ENCODE measurements around the gene CFAP157. TPM values are rescaled to one million over a fixed set of nuclear protein-coding genes. Genes with fewer than 3 reads are reported as not detected.

The CFAP157 gene
- total RNA-seq, 8 experiments from 2014 or later, result 0.87 to 9.0 (median 1.9) TPM

DNA sequence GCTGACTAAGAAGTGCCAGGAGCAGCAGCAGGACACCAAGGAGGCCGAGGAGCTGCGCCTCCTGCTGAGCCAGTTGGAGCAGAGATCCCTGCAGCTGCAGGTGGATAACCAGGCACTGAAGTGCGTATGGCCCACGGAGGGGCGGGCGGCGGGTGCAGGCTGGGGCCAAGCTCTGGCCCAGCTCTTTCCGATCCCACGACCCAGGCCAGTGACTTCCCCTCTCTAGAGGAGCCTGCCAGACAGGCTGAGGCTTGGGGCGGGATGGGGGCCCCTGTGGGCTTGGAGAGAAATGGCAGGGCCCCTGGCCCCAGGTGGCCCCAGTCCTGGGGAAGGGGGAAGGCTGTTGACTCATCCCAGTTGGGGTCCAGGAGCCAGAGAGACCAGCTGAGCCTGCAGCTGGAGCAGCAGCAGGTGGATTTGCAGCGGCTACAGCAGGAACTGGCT lies 5.1 kb downstream of the CFAP157 start:
- Histone ChIP-seq H3K4me1 (replicated peaks in 1 of 2) (peaks cover 22 to 26% of the 10 kb centered on the region in 2 donors), H3K4me3 (no peak overlapping the region), H3K27ac (no peak overlapping the region)
- in situ Hi-C loops (cut with MboI; ENCODE audit: low pct_unique_long_range_greater_than_20kb in 2 of 9, low sequenced_read_pairs in 9 of 9, unreplicated experiment in 9 of 9), result loop anchor here in 1 of 9 experiments (10.0 kb wide), 1 partner anchor 117 kb away; no protein-coding TSS in a partner anchor
- 40 to 100% (median 100%) methylated on average over 1 of the region's 11 CpGs; no CpG with 5 or more reads in 7 of the 10 experiments for WGBS, 10 experiments
- no peak for ATAC-seq (replicated peaks in 6 of 8)

DNA sequence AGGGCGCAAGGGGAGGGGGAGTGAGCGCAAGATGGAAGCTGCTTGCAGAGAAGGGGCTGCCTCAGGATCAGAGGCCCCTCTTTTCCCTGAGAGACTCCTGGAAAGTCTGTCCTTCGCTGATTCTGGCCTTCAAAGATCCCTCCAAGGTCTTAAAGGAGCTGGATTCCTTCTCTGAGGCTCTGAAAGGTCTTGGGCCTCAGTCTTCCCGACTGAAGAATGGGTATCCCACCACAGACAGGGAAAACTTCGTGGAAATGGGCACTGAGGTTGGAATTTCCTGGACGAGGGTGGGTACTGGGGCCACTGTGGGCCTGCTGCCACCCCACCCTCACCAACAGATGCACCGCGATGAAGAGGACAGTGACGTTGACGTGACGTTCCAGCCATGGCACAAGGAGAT lies 5.6 kb downstream of the CFAP157 start:
- ATAC-seq (replicated peaks in 6 of 8), result no peak
- peaks cover 20 to 23% of the 10 kb centered on the region in 2 donors for H3K4me1 ChIP-seq (replicated peaks in 1 of 2)
- no peak overlapping the region for H3K4me3 ChIP-seq
- WGBS, 10 experiments, result 17 to 100% (median 67%) methylated on average over 1 to 5 of the region's 11 CpGs; no CpG with 5 or more reads in 5 of the 10 experiments
- no peak overlapping the region for H3K27ac ChIP-seq
- in situ Hi-C loops (cut with MboI; ENCODE audit: low pct_unique_long_range_greater_than_20kb in 2 of 9, low sequenced_read_pairs in 9 of 9, unreplicated experiment in 9 of 9), result loop anchor here in 1 of 9 experiments (10.0 kb wide), 1 partner anchor 118 kb away; no protein-coding TSS in a partner anchor

- ATAC-seq (replicated peaks in 6 of 8), result no peak
- in situ Hi-C loops (cut with MboI; ENCODE audit: low pct_unique_long_range_greater_than_20kb in 2 of 9, low sequenced_read_pairs in 9 of 9, unreplicated experiment in 9 of 9), result loop anchor here in 1 of 9 experiments (10.0 kb wide), 1 partner anchor 118 kb away; no protein-coding TSS in a partner anchor
- WGBS, 10 experiments, result no CpG with 5 or more reads among the region's 10 CpGs
- Histone ChIP-seq H3K4me1 (replicated peaks in 1 of 2) (peaks cover 20 to 23% of the 10 kb centered on the region in 2 donors), H3K27ac (no peak overlapping the region), H3K4me3 (no peak overlapping the region)
Measured at GRCh38 chr9:127712867-127713266, 6.1 kb downstream of the CFAP157 start.

- no peak overlapping the region for H3K27ac ChIP-seq
- in situ Hi-C loops (cut with MboI; ENCODE audit: low pct_unique_long_range_greater_than_20kb in 2 of 9, low sequenced_read_pairs in 9 of 9, unreplicated experiment in 9 of 9), result loop anchor here in 1 of 9 experiments (10.0 kb wide), 1 partner anchor 119 kb away; no protein-coding TSS in a partner anchor
- H3K4me3 ChIP-seq, result peak overlapping the region; percentile 53 to 86 (median 68)
- 50 to 100% methylated on average over 2 of the region's 19 CpGs; no CpG with 5 or more reads in 8 of the 10 experiments for WGBS, 10 experiments
- H3K4me1 ChIP-seq (replicated peaks in 1 of 2), result peaks cover 20 to 23% of the 10 kb centered on the region in 2 donors
- peak in 1 of 8 experiments; percentile 3 for ATAC-seq (replicated peaks in 6 of 8)
Measured at GRCh38 chr9:127714020-127714750, 7.4 kb downstream of the CFAP157 start.

DNA sequence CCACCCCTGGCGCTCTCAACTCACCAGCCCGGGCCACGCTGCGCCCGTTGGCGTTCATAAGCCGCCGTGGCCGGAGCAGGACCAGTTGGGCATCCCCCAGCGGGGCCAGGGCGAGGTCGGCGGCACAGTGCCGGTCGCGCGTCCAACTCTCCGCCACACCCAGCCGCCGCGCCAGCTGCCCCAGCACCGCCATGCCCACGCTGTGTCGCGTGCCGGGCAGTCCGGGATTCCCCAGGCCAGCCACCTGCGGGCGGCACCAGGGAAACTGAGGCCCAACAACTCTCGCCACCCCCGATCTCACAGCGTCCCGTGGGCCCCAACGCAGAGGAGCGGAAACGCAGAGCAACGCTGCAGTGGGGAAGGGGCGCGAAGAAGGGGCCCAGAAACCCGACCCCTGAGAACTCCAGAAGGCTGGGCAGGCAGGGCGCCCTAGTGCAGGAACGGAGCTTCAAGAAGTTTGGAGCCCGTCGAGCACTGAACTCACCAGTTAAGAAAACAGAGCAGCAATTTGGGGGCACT lies 8.2 kb downstream of the CFAP157 start:
- in situ Hi-C loops (cut with MboI; ENCODE audit: low pct_unique_long_range_greater_than_20kb in 2 of 9, low sequenced_read_pairs in 9 of 9, unreplicated experiment in 9 of 9), result loop anchor here in 1 of 9 experiments (10.0 kb wide), 1 partner anchor 120 kb away; no protein-coding TSS in a partner anchor
- peak overlapping the region; percentile 53 to 86 (median 68) for H3K4me3 ChIP-seq
- peak in 7 of 8 experiments; percentile 0 to 23 (median 3) for ATAC-seq (replicated peaks in 6 of 8)
- H3K27ac ChIP-seq, result no peak overlapping the region
- H3K4me1 ChIP-seq (replicated peaks in 1 of 2), result peaks cover 20 to 23% of the 10 kb centered on the region in 2 donors
- 0 to 1% (median 0%) methylated on average over 5 to 26 of the region's 44 CpGs; no CpG with 5 or more reads in 6 of the 10 experiments for WGBS, 10 experiments

GRCh38 chr9:127715470-127716337 lies 8.9 kb downstream of the CFAP157 start, which contains the start of the genes PTRH1 and TTC16:
Gene PTRH1 (minus strand): TSS chr9:127715663. CDS start chr9:127715639, 24 bp downstream.
Gene TTC16 (plus strand): TSS chr9:127716079. CDS start chr9:127716146, 67 bp downstream.
- H3K4me1 ChIP-seq (replicated peaks in 1 of 2), result peaks cover 18 to 23% of the 10 kb centered on the region in 2 donors
- H3K4me3 ChIP-seq, result peak within 1 kb of the TSS; percentile 53 to 86 (median 68)
- ATAC-seq (replicated peaks in 6 of 8), result peak; percentile 87 to 95 (median 92)
- 0 to 23% (median 1%) methylated on average over 1 to 20 of the region's 65 CpGs; no CpG with 5 or more reads in 4 of the 10 experiments for WGBS, 10 experiments
- in situ Hi-C loops (cut with MboI; ENCODE audit: low pct_unique_long_range_greater_than_20kb in 2 of 9, low sequenced_read_pairs in 9 of 9, unreplicated experiment in 9 of 9), result loop anchor here in 1 of 9 experiments (10.0 kb wide), 1 partner anchor 121 kb away; no protein-coding TSS in a partner anchor
- no peak within 1 kb of the TSS for H3K27ac ChIP-seq

DNA sequence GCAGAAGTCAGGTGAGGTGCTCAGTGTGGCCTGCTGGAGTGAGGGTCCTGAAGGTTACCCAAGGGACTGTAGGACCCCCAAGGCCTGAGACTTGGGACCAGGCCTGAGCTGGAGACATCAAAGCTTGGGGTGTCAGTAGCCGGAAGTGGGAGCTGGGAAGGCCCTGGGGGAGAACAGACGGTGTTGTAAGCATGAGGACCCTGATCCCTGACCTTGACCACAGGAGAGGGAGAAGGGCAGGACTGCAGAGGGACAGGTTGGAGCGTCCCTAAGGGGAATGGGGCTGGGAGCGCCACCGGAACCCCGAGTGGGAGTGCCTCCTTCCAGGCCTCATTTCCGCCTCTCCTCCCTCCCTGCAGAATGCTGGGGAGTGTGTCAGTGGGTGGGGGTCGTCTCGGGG lies 9.6 kb downstream of the CFAP157 start:
- WGBS, 10 experiments, result 40 to 100% methylated on average over 1 of the region's 9 CpGs; no CpG with 5 or more reads in 8 of the 10 experiments
- in situ Hi-C loops (cut with MboI; ENCODE audit: low pct_unique_long_range_greater_than_20kb in 2 of 9, low sequenced_read_pairs in 9 of 9, unreplicated experiment in 9 of 9), result loop anchor here in 1 of 9 experiments (10.0 kb wide), 1 partner anchor 122 kb away; no protein-coding TSS in a partner anchor
- ATAC-seq (replicated peaks in 6 of 8), result no peak
- peak overlapping the region in 3 of 5 donors; percentile 53 to 68 (median 58) for H3K4me3 ChIP-seq
- peaks cover 11 to 17% of the 10 kb centered on the region in 2 donors for H3K4me1 ChIP-seq (replicated peaks in 1 of 2)
- H3K27ac ChIP-seq, result no peak overlapping the region

GRCh38 chr9:127717766-127718165 lies 11.0 kb downstream of the CFAP157 start:
- Histone ChIP-seq H3K4me3 (no peak overlapping the region), H3K27ac (no peak overlapping the region), H3K4me1 (replicated peaks in 1 of 2) (peaks cover 6 to 9% of the 10 kb centered on the region in 2 donors)
- ATAC-seq (replicated peaks in 6 of 8), result no peak
- WGBS, 10 experiments, result 0 to 100% (median 78%) methylated on average over 1 to 5 of the region's 5 CpGs; no CpG with 5 or more reads in 2 of the 10 experiments
- in situ Hi-C loops (cut with MboI; ENCODE audit: low pct_unique_long_range_greater_than_20kb in 2 of 9, low sequenced_read_pairs in 9 of 9, unreplicated experiment in 9 of 9), result loop anchor here in 1 of 9 experiments (10.0 kb wide), 1 partner anchor 123 kb away; no protein-coding TSS in a partner anchor

GRCh38 chr9:127720031-127720864 lies 13.5 kb downstream of the CFAP157 start:
- in situ Hi-C loops (cut with MboI; ENCODE audit: low pct_unique_long_range_greater_than_20kb in 2 of 9, low sequenced_read_pairs in 9 of 9, unreplicated experiment in 9 of 9), result no loop called here
- H3K27ac ChIP-seq, result no peak overlapping the region

GRCh38 chr9:127720865-127721227 lies 14.1 kb downstream of the CFAP157 start:
- Histone ChIP-seq H3K27ac (no peak overlapping the region), H3K4me1 (replicated peaks in 1 of 2) (peaks cover 5 to 6% of the 10 kb centered on the region in 2 donors), H3K4me3 (no peak overlapping the region)
- in situ Hi-C loops (cut with MboI; ENCODE audit: low pct_unique_long_range_greater_than_20kb in 2 of 9, low sequenced_read_pairs in 9 of 9, unreplicated experiment in 9 of 9), result no loop called here
- ATAC-seq (replicated peaks in 6 of 8), result no peak

More at GRCh38 chr9:127720031-127720864, 13.5 kb downstream of the CFAP157 start:
- 81 to 100% (median 87%) methylated on average over 1 to 6 of the region's 12 CpGs; no CpG with 5 or more reads in 7 of the 10 experiments for WGBS, 10 experiments
- peaks cover 5 to 6% of the 10 kb centered on the region in 2 donors for H3K4me1 ChIP-seq (replicated peaks in 1 of 2)
- H3K4me3 ChIP-seq, result no peak overlapping the region
- ATAC-seq (replicated peaks in 6 of 8), result no peak

DNA sequence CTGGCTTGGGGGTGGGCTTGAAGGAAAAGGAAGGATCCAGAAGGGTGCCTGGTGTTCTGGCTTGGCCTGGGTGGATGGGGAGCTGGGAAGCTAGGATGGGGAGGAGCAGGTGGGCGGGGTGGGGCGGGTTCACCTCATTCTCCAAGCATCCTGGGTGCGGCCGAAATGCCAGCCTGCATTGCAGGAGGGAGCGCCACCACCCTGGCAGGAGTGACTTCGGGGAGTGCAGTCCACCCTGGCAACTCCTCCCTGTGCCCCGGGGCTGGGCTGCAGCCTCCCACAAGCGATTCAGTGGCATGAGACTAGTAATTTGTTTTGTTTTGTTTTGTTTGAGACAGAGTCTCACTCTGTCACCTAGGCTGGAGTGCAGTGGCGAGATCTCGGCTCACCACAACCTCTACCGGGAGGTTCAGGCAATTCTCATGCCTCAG lies 14.6 kb downstream of the CFAP157 start:
- in situ Hi-C loops (cut with MboI; ENCODE audit: low pct_unique_long_range_greater_than_20kb in 2 of 9, low sequenced_read_pairs in 9 of 9, unreplicated experiment in 9 of 9), result no loop called here
- no peak overlapping the region for H3K4me3 ChIP-seq
- ATAC-seq (replicated peaks in 6 of 8), result peak; percentile 13 to 65 (median 28)
- H3K27ac ChIP-seq, result no peak overlapping the region
- WGBS, 10 experiments, result 50 to 83% (median 77%) methylated on average over 1 to 3 of the region's 11 CpGs; no CpG with 5 or more reads in 6 of the 10 experiments
- H3K4me1 ChIP-seq (replicated peaks in 1 of 2), result peaks cover 0 to 1% of the 10 kb centered on the region in 2 donors
